Ishikawa (cell line): Measurements from ENCODE around the gene GREB1L.

ENCODE experiments used
- CEBPB ChIP-seq: IDR thresholded peaks from 2 replicates; pipeline ENCODE4 v1.6.1; 2012
- CREB1 ChIP-seq: IDR thresholded peaks from 2 replicates; pipeline ENCODE4 v1.6.1; 2012; ENCODE audit warnings: low read depth
- EGR1 ChIP-seq: IDR thresholded peaks from 2 replicates; pipeline ENCODE4 v1.6.1; 2012
- EP300 ChIP-seq: IDR thresholded peaks from 2 replicates; pipeline ENCODE4 v1.6.1; 2012; ENCODE audit warnings: borderline replicate concordance
- FOXM1 ChIP-seq: IDR thresholded peaks from 2 replicates; pipeline ENCODE4 v1.6.1; 2012; ENCODE audit warnings: low read depth, borderline replicate concordance
- MAX ChIP-seq: IDR thresholded peaks from 2 replicates; pipeline ENCODE4 v1.6.1; 2012
- NFIC ChIP-seq: IDR thresholded peaks from 2 replicates; pipeline ENCODE4 v1.6.1; 2012
- RAD21 ChIP-seq: IDR thresholded peaks from 2 replicates; pipeline ENCODE4 v1.6.1; 2012; ENCODE audit warnings: low read depth
- REST ChIP-seq: IDR thresholded peaks from 2 replicates; pipeline ENCODE4 v1.6.1; 2012; ENCODE audit warnings: low read depth, mild to moderate bottlenecking
- TAF1 ChIP-seq: IDR thresholded peaks from 2 replicates; pipeline ENCODE4 v1.6.1; 2012; ENCODE audit warnings: low read depth, mild to moderate bottlenecking
- TCF12 ChIP-seq: IDR thresholded peaks from 2 replicates; pipeline ENCODE4 v1.6.1; 2012; ENCODE audit warnings: low read depth
- TEAD4 ChIP-seq: IDR thresholded peaks from 2 replicates; pipeline ENCODE4 v1.6.1; 2012
- USF1 ChIP-seq: IDR thresholded peaks from 2 replicates; pipeline ENCODE4 v1.6.1; 2012
- YY1 ChIP-seq: IDR thresholded peaks from 2 replicates; pipeline ENCODE4 v1.6.1; 2012; ENCODE audit warnings: low read depth
- ZBTB7A ChIP-seq: IDR thresholded peaks from 2 replicates; pipeline ENCODE4 v1.6.1; 2012; ENCODE audit warnings: low read depth

The GREB1L gene

GRCh38 chr18:21457179-21457535 is 215.1 kb downstream of the GREB1L start:
- no peak for TF ChIP-seq CEBPB
- TF ChIP-seq NFIC: no peak
- TF ChIP-seq FOXM1: no peak
- TF ChIP-seq TEAD4: no peak
- no peak for TF ChIP-seq ZBTB7A
- no peak for TF ChIP-seq YY1
- TF ChIP-seq REST: no peak
- no peak for TF ChIP-seq EGR1
- TF ChIP-seq TAF1: no peak
- TF ChIP-seq TCF12: no peak

- TF ChIP-seq USF1: no peak
- TF ChIP-seq MAX: no peak
- TF ChIP-seq RAD21: no peak
- TF ChIP-seq EP300: no peak
- no peak for TF ChIP-seq FOXM1
- TF ChIP-seq TAF1: no peak
Observed at GRCh38 chr18:21458310-21458709, 216.3 kb downstream of the GREB1L start.

GRCh38 chr18:21458788-21459187 is 216.8 kb downstream of the GREB1L start:
- TF ChIP-seq CREB1: no peak
- no peak for TF ChIP-seq TEAD4
- no peak for TF ChIP-seq MAX
- no peak for TF ChIP-seq REST
- TF ChIP-seq EGR1: no peak
- no peak for TF ChIP-seq NFIC
- no peak for TF ChIP-seq TCF12
- no peak for TF ChIP-seq YY1
- no peak for TF ChIP-seq CEBPB
- TF ChIP-seq RAD21: no peak
- no peak for TF ChIP-seq EP300
- no peak for TF ChIP-seq USF1
- no peak for TF ChIP-seq FOXM1
- TF ChIP-seq TAF1: no peak
- TF ChIP-seq ZBTB7A: no peak

GRCh38 chr18:21459706-21460286 is 217.8 kb downstream of the GREB1L start:
- no peak for TF ChIP-seq CREB1
- no peak for TF ChIP-seq YY1
- no peak for TF ChIP-seq TEAD4
- no peak for TF ChIP-seq ZBTB7A
- TF ChIP-seq REST: no peak
- TF ChIP-seq CEBPB: no peak
- TF ChIP-seq MAX: no peak
- no peak for TF ChIP-seq EP300
- no peak for TF ChIP-seq RAD21
- no peak for TF ChIP-seq FOXM1
- TF ChIP-seq USF1: no peak
- TF ChIP-seq NFIC: no peak
- no peak for TF ChIP-seq EGR1
- TF ChIP-seq TCF12: no peak
- no peak for TF ChIP-seq TAF1
